Peyer's patch (tissue), 4 donors: Measurements from ENCODE around the gene SMC1B. TPM values are rescaled to one million over a fixed set of nuclear protein-coding genes. Genes with fewer than 3 reads are reported as not detected.

Experiments
- DNase-seq, 3 donors: peaks; one replicate each; pipeline ENCODE4 v3.0.0-alpha.2; 2017 to 2019
- H3K27ac ChIP-seq, 4 donors: fragments of 200-600 bp; sonication (generic); one replicate each; pipeline ENCODE4 v1.5.1; 2016 to 2019
- H3K27me3 ChIP-seq, 2 donors: fragments of 200-600 bp; sonication (generic); one replicate each; pipeline ENCODE4 v1.5.1; 2019
- H3K36me3 ChIP-seq, 3 donors: fragments of 200-600 bp; sonication (generic); one replicate each; pipeline ENCODE4 v1.5.1; 2016 to 2019
- H3K4me1 ChIP-seq, 4 donors: fragments of 200-600 bp; sonication (generic); one replicate each; pipeline ENCODE4 v1.5.1; 2016 to 2019
- H3K4me3 ChIP-seq, 4 donors: fragments of 200-600 bp; sonication (generic); 1 replicate in 3 of 4; 2 replicates in 1 of 4; pipeline ENCODE4 v1.5.1; 2016 to 2019; ENCODE audit warnings: mild to moderate bottlenecking in 1 of 4
- H3K9me3 ChIP-seq, 4 donors: fragments of 200-600 bp; sonication (generic); one replicate each; pipeline ENCODE4 v1.5.1; 2016 to 2019; ENCODE audit warnings: mild to moderate bottlenecking in 1 of 4
- POLR2A ChIP-seq, 2 donors: fragments of 450-650 bp; IDR thresholded peaks; one replicate each; pipeline ENCODE4 v1.5.1; 2017; ENCODE audit warnings: antibody characterized with exemption in 2 of 2, mild to moderate bottlenecking in 2 of 2, moderate library complexity in 2 of 2
- total RNA-seq, 4 donors: library from RNA; depleted of rRNA; stranded (reverse); fragments of >200 nt; gene quantifications; one replicate each; pipeline ENCODE4 v1.1.0, GENCODE V29; 2016
- TF ChIP-seq, protein P1 (sequence below), 6 experiments: fragments of 450-650 bp in 4 of 6; fragments of 200-600 bp in 2 of 6; sonication (generic) in 1 of 6; IDR thresholded peaks; one replicate each; pipeline ENCODE4 v1.5.1; 2017 to 2019; ENCODE audit warnings: antibody characterized with exemption in 6 of 6, mild to moderate bottlenecking in 3 of 6, moderate library complexity in 1 of 6

SMC1B gene
- total RNA-seq, 4 donors from 2014 or later, result not detected

DNA sequence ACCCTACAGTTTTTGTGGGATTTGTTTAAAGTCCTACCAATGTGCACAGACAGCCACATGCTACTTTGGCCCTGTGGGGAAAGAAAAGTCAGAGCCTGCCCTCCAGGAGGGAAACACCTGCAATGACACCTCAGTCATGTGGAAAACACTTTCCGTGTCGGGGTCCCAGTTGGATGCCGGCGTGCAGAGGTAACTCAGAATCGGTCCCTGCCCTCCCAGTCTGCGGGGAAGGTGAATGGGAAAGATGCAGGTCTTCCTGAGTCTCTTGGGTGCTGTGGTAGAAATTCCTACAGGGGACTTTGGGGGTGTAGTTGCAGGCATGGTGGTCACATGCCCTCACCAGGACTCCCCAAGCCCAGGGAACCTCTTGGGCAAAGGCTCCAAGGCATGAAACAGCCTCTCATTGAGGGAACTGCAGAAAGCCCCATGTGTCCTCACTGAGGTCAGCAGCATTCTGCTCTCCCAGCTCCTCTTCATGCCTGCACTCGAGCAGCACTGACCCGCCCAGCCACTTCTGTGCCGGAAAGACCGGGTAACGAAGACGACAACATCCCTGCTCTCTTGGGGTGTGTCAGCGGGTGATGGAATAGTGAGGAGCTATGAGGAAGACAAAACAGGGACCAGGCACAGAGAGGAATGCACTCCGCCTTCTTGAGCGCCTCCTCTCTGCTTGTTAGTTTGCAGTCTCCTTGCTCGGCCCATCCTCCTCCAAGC, 4.8 kb upstream of the SMC1B start:
- no peak overlapping the region for H3K27ac ChIP-seq
- no peak overlapping the region for H3K4me3 ChIP-seq
- no peaks in the 10 kb centered on the region for H3K27me3 ChIP-seq
- no peaks in the 10 kb centered on the region for H3K36me3 ChIP-seq
- H3K4me1 ChIP-seq, result peaks cover 0 to 10% (median 4%) of the 10 kb centered on the region in 4 donors
- H3K9me3 ChIP-seq, result no peaks in the 10 kb centered on the region
- DNase-seq, result no peak
- TF ChIP-seq POLR2A (IDR thresholded peaks at IDR 0.05), result no peak
- TF ChIP-seq, protein P1, sequence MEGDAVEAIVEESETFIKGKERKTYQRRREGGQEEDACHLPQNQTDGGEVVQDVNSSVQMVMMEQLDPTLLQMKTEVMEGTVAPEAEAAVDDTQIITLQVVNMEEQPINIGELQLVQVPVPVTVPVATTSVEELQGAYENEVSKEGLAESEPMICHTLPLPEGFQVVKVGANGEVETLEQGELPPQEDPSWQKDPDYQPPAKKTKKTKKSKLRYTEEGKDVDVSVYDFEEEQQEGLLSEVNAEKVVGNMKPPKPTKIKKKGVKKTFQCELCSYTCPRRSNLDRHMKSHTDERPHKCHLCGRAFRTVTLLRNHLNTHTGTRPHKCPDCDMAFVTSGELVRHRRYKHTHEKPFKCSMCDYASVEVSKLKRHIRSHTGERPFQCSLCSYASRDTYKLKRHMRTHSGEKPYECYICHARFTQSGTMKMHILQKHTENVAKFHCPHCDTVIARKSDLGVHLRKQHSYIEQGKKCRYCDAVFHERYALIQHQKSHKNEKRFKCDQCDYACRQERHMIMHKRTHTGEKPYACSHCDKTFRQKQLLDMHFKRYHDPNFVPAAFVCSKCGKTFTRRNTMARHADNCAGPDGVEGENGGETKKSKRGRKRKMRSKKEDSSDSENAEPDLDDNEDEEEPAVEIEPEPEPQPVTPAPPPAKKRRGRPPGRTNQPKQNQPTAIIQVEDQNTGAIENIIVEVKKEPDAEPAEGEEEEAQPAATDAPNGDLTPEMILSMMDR (IDR thresholded peaks at IDR 0.05), result no peak

DNA sequence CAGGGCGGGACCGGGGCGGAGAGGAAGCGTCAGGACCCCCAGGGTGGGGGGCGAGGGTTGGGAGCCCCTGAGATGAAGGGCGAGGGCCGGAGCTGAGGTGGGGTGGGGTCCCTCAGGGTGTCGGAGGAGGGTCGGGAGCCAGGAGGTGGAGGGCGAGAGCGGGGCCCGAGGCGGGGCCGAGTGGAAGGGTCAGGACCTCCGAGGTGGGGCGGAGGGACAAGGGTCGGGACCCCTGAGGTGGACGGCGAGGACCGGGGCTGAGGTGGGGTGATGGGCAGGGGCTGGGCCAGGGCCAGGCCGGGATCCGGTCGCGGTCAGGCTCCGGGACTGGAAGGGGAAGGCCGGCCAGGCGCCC, 409 bp downstream of the SMC1B start:
- Histone ChIP-seq H3K4me3 (peak overlapping the region; percentile 25 to 62 (median 45)), H3K9me3 (no peaks in the 10 kb centered on the region), H3K4me1 (peaks cover 0 to 14% (median 7%) of the 10 kb centered on the region in 4 donors), H3K36me3 (no peaks in the 10 kb centered on the region), H3K27ac (no peak overlapping the region), H3K27me3 (no peaks in the 10 kb centered on the region)
- TF ChIP-seq POLR2A (IDR thresholded peaks at IDR 0.05), result no peak
- TF ChIP-seq, protein P1 (IDR thresholded peaks at IDR 0.05), result no peak
- DNase-seq, result no peak

DNA sequence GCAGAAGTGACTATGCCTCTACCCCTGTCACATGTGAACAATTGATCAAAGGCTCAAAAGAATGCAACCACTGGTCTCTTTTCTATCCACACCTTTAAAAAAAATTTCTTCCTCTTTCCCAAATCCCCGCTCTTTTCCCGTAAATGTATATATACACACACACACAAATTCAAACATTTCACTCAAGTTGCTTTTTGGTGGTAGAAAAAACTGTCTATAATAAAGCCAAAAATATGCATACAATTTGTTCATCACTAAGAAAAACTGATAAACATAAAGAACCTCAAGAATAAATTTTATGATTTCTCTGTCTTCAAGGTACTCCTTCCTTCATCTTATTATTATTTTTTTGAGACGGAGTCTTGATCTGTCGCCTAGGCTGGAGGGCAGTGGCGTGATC, 5.6 kb downstream of the SMC1B start:
- DNase-seq, result no peak
- no peaks in the 10 kb centered on the region for H3K9me3 ChIP-seq
- H3K27ac ChIP-seq, result peak overlapping the region in 1 of 4 donors; percentile 4
- H3K4me1 ChIP-seq, result no peaks in the 10 kb centered on the region
- no peak overlapping the region for H3K4me3 ChIP-seq
- TF ChIP-seq POLR2A (IDR thresholded peaks at IDR 0.05), result no peak
- TF ChIP-seq, protein P1 (IDR thresholded peaks at IDR 0.05), result no peak
- no peaks in the 10 kb centered on the region for H3K36me3 ChIP-seq
- no peaks in the 10 kb centered on the region for H3K27me3 ChIP-seq

DNA sequence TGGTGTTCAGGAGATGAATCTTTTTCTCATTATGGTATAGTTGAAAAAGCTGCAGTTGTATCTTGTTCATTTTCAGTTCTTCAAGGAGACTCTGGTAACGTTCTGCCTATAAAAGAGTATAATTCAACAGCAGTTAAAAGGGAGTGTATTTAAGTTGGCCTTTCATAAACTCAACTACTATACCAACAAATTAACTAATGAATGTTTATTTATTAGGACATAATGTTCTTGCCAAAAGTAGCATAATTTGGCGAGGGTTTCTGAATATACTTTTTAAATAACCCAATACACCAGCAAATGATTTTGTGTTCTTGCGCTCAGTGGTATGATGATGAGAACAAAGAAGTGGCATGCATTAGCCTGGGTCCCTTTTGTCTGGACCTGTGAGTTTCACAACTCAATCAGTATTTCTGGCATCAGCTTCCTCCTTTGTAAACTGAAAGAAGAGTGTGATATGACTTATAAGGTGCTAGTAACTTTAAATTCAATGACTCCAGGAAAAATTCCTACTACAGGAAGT, 10.9 kb downstream of the SMC1B start:
- no peaks in the 10 kb centered on the region for H3K27me3 ChIP-seq
- TF ChIP-seq, protein P1 (IDR thresholded peaks at IDR 0.05), result no peak
- TF ChIP-seq POLR2A (IDR thresholded peaks at IDR 0.05), result no peak
- H3K4me3 ChIP-seq, result no peak overlapping the region
- no peaks in the 10 kb centered on the region for H3K4me1 ChIP-seq
- DNase-seq, result no peak
- H3K27ac ChIP-seq, result no peak overlapping the region
- no peaks in the 10 kb centered on the region for H3K9me3 ChIP-seq
- no peaks in the 10 kb centered on the region for H3K36me3 ChIP-seq

DNA sequence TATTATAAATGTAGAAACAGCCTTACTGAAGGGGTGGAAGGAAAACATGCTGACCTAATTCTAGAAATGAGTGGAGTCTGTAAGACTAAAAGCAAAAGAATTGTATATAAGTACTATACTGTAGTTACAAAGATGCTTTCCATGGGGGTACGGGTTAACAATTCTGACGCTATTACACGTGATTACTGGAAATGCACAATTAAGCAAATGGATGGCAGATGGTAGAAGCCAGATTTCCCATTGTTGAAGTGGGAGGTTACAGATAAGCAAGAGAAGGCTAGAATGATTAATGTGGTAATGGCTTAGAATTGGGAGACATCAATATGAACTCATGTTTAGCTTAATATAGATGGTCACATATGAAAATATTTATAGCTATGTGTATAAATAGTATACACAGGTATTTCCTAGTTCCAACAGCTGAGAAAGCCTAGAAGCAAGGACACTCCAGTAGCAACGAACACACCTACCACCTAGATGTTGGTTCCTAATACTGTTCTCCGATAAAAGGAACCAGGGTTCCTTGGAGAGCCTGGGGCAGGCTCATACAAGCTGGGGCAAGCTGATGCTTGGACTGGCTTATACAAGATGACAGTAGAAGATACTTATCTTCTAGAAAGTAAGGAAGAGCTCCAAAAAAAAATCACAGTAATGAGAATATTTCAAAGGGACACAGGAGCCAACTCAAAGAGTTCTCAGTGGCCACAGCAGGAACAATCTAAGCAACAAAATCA, 13.5 kb downstream of the SMC1B start:
- Histone ChIP-seq H3K4me1 (no peaks in the 10 kb centered on the region), H3K4me3 (no peak overlapping the region), H3K36me3 (no peaks in the 10 kb centered on the region), H3K27me3 (no peaks in the 10 kb centered on the region), H3K27ac (no peak overlapping the region), H3K9me3 (no peaks in the 10 kb centered on the region)
- no peak for DNase-seq
- TF ChIP-seq, protein P1 (IDR thresholded peaks at IDR 0.05), result no peak
- TF ChIP-seq POLR2A (IDR thresholded peaks at IDR 0.05), result no peak
